D721Med (cell line): ENCODE data around the gene MCM8.

ENCODE experiments used
- DNase-seq: peaks from one replicate; pipeline ENCODE4 v3.0.0; 2011; ENCODE audit warnings: low spot score; ENCODE audit not compliant: insufficient read length
- FAIRE-seq: peaks from 2 replicates; lab custom pipeline; 2011; peaks lifted over from hg19 to GRCh38; lab: Jason Lieb, UNC
- CTCF ChIP-seq: IDR thresholded peaks from 2 replicates; pipeline ENCODE4 v1.5.1; 2012; ENCODE audit warnings: mild to moderate bottlenecking, control low read depth; ENCODE audit not compliant: insufficient read depth; ENCODE audit errors: missing control alignments

The MCM8 gene

GRCh38 chr20:6038256-6038655, 87.8 kb downstream of the MCM8 start:
- DNase-seq (no peak), FAIRE-seq (no peak)
- no peak for TF ChIP-seq CTCF

GRCh38 chr20:6039766-6040165, 89.3 kb downstream of the MCM8 start:
- TF ChIP-seq CTCF, result no peak
- FAIRE-seq (no peak), DNase-seq (no peak)

- TF ChIP-seq CTCF, result no peak
- no peak for FAIRE-seq
- no peak for DNase-seq
Observed at GRCh38 chr20:6040540-6040939, 90.1 kb downstream of the MCM8 start.

GRCh38 chr20:6040958-6041807, 90.7 kb downstream of the MCM8 start:
- DNase-seq (no peak), FAIRE-seq (no peak)
- no peak for TF ChIP-seq CTCF

GRCh38 chr20:6041808-6042265, 91.4 kb downstream of the MCM8 start:
- no peak for TF ChIP-seq CTCF
- FAIRE-seq, result no peak
- DNase-seq, result no peak

- FAIRE-seq, result no peak
- no peak for DNase-seq
- TF ChIP-seq CTCF, result no peak
Observed at GRCh38 chr20:6044115-6044514, 93.7 kb downstream of the MCM8 start.

GRCh38 chr20:6045566-6045965, 95.1 kb downstream of the MCM8 start:
- DNase-seq, result no peak
- TF ChIP-seq CTCF, result no peak
- no peak for FAIRE-seq
